Liver (tissue), 9 donors: ENCODE data around the gene SFN. TPM values are rescaled to one million over a fixed set of nuclear protein-coding genes. Genes with fewer than 3 reads are reported as not detected.
A peak's percentile ranks its signal among the peaks of the same experiment; 100 is the strongest.

Experiments
- DNase-seq: peaks from one replicate; pipeline ENCODE4 v3.0.0-alpha.2; 2017; ENCODE audit warnings: low spot score
- H3K27ac ChIP-seq, 2 donors: one replicate each; pipeline ENCODE4 v1.7.0; 2013; ENCODE audit warnings: inconsistent platforms in 2 of 2, low read length in 2 of 2, control low read depth in 1 of 2, low read depth in 1 of 2, mild to moderate bottlenecking in 1 of 2
- H3K27me3 ChIP-seq, 4 donors: one replicate each; pipeline versions ENCODE4 v1.6.1 to v1.7.0; 2013; ENCODE audit warnings: low read length in 3 of 4, inconsistent platforms in 1 of 4, mild to moderate bottlenecking in 1 of 4, moderate library complexity in 1 of 4; ENCODE audit not compliant: control insufficient read depth in 4 of 4, insufficient read depth in 4 of 4
- H3K36me3 ChIP-seq, 4 donors: one replicate each; pipeline versions ENCODE4 v1.6.1 to v1.7.0; 2013; ENCODE audit warnings: low read length in 3 of 4, mild to moderate bottlenecking in 3 of 4, low read depth in 1 of 4, moderate library complexity in 1 of 4; ENCODE audit not compliant: control insufficient read depth in 4 of 4, insufficient read depth in 3 of 4
- H3K4me1 ChIP-seq, 4 donors: one replicate each; pipeline versions ENCODE4 v1.6.1 to v1.7.0; 2013; ENCODE audit warnings: low read length in 3 of 4, mild to moderate bottlenecking in 3 of 4, moderate library complexity in 1 of 4; ENCODE audit not compliant: control insufficient read depth in 4 of 4, insufficient read depth in 4 of 4
- H3K4me3 ChIP-seq, 3 donors: one replicate each; pipeline versions ENCODE4 v1.6.1 to v1.7.0; 2013; ENCODE audit warnings: low read length in 3 of 3, control low read depth in 1 of 3, low read depth in 1 of 3, mild to moderate bottlenecking in 1 of 3
- H3K9ac ChIP-seq, 2 donors: one replicate each; pipeline ENCODE4 v1.7.0; 2013; ENCODE audit warnings: low read length in 2 of 2, mild to moderate bottlenecking in 2 of 2, moderate library complexity in 2 of 2, control low read depth in 1 of 2, low read depth in 1 of 2
- H3K9me3 ChIP-seq, 4 donors: one replicate each; pipeline versions ENCODE4 v1.6.1 to v1.7.0; 2013; ENCODE audit warnings: low read length in 3 of 4; ENCODE audit not compliant: control insufficient read depth in 4 of 4
- FOXA1 ChIP-seq: IDR thresholded peaks from 2 replicates; pipeline ENCODE4 v1.6.1; 2016; ENCODE audit warnings: antibody characterized with exemption
- GABPA ChIP-seq, 2 donors: IDR thresholded peaks in 1 of 2; conservative IDR thresholded peaks in 1 of 2; 2 replicates each; pipeline ENCODE4 v1.6.1; 2016; ENCODE audit warnings: antibody characterized with exemption in 2 of 2, mild to moderate bottlenecking in 1 of 2, moderate library complexity in 1 of 2
- HNF4A ChIP-seq, 2 donors: conservative IDR thresholded peaks; 2 replicates each; pipeline ENCODE4 v1.6.1; 2016; ENCODE audit warnings: antibody characterized with exemption in 2 of 2, mild to moderate bottlenecking in 2 of 2
- JUND ChIP-seq, 2 donors: IDR thresholded peaks; 2 replicates each; pipeline ENCODE4 v1.6.1; 2016; ENCODE audit warnings: antibody characterized with exemption in 2 of 2
- NR2F2 ChIP-seq: IDR thresholded peaks from 2 replicates; pipeline ENCODE4 v1.6.1; 2016; ENCODE audit warnings: antibody characterized with exemption
- RAD21 ChIP-seq, 2 donors: IDR thresholded peaks; 2 replicates each; pipeline ENCODE4 v1.6.1; 2016; ENCODE audit warnings: antibody characterized with exemption in 2 of 2, mild to moderate bottlenecking in 2 of 2
- REST ChIP-seq: IDR thresholded peaks from 2 replicates; pipeline ENCODE4 v1.6.1; 2016; ENCODE audit warnings: antibody characterized with exemption, mild to moderate bottlenecking
- RXRA ChIP-seq, 2 donors: IDR thresholded peaks; 2 replicates each; pipeline ENCODE4 v1.6.1; 2017 to 2018; ENCODE audit warnings: antibody characterized with exemption in 2 of 2, mild to moderate bottlenecking in 1 of 2
- SP1 ChIP-seq: IDR thresholded peaks from 2 replicates; pipeline ENCODE4 v1.6.1; 2018; ENCODE audit warnings: antibody characterized with exemption, mild to moderate bottlenecking
- TAF1 ChIP-seq: conservative IDR thresholded peaks from 2 replicates; pipeline ENCODE4 v1.6.1; 2016; ENCODE audit warnings: antibody characterized with exemption, mild to moderate bottlenecking
- YY1 ChIP-seq: IDR thresholded peaks from 2 replicates; pipeline ENCODE4 v1.6.1; 2016; ENCODE audit warnings: antibody characterized with exemption, mild to moderate bottlenecking
- ZBTB33 ChIP-seq: IDR thresholded peaks from 2 replicates; pipeline ENCODE4 v1.6.1; 2016; ENCODE audit warnings: antibody characterized with exemption
- WGBS: extraction: QIAGEN DNeasy Blood & Tissue Kit; methylation state at CpG from one replicate; pipeline ENCODE4 v1.1.7; 2013; 5-methylcytosine and 5-hydroxymethylcytosine counted together
- polyA plus RNA-seq, 2 donors: library from polyadenylated mRNA; stranded (reverse) in 1 of 2; unstranded in 1 of 2; fragments of 200-250 nt in 1 of 2; fragments of >200 nt in 1 of 2; fragmentation: Nextera tagmentation in 1 of 2; extraction: Ambion mirVana in 1 of 2; gene quantifications; one replicate each; pipeline versions ENCODE4 v1.2.1 to v1.2.3, GENCODE V29; 2013 to 2015
- total RNA-seq, 2 donors: library from RNA; depleted of rRNA; stranded (reverse); fragments of >200 nt; gene quantifications; one replicate each; pipeline ENCODE4 v1.2.3, GENCODE V29; 2014
- TF ChIP-seq, protein P1 (sequence below): IDR thresholded peaks from 2 replicates; pipeline ENCODE4 v1.6.1; 2016; ENCODE audit warnings: antibody characterized with exemption
- TF ChIP-seq, protein P2 (sequence below): fragments of 150-350 bp; IDR thresholded peaks from 2 replicates; pipeline ENCODE4 v1.5.1; 2017; ENCODE audit warnings: improper control_type of control experiment, low read depth, low read length; ENCODE audit not compliant: missing input control
- TF ChIP-seq, protein P3 (sequence below): IDR thresholded peaks from 2 replicates; pipeline ENCODE4 v1.6.1; 2016; ENCODE audit warnings: antibody characterized with exemption
- donor health status: healthy.
- donor health status: healthy.
- donor health status: healthy.
- donor health status: healthy.
- donor health status: healthy.

Gene SFN
- total and polyA plus RNA-seq, 4 donors, result 0.17 to 0.69 TPM; not detected in 2

GRCh38 chr1:26911399-26912146, 48.6 kb downstream of the SFN start:
- H3K4me3 ChIP-seq, result peak overlapping the region; percentile 79 to 86 (median 82)
- no peaks in the 10 kb centered on the region for H3K9me3 ChIP-seq
- H3K27ac ChIP-seq, result peak overlapping the region; percentile 97 to 99
- H3K4me1 ChIP-seq, result peaks cover 3 to 50% (median 32%) of the 10 kb centered on the region in 4 donors
- H3K9ac ChIP-seq, result peak overlapping the region; percentile 92 to 96
- WGBS, result 44% methylated on average over 8 of the region's 8 CpGs
- TF ChIP-seq RXRA (IDR thresholded peaks at IDR 0.05) (peak in 1 of 2 donors; percentile 39), GABPA (IDR thresholded peaks at IDR 0.05 in 1 of 2, conservative IDR thresholded peaks at IDR 0.05 in 1 of 2) (no peak), NR2F2 (no peak)
- TF ChIP-seq, protein P1, sequence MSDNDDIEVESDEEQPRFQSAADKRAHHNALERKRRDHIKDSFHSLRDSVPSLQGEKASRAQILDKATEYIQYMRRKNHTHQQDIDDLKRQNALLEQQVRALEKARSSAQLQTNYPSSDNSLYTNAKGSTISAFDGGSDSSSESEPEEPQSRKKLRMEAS, result no peak
- no peaks in the 10 kb centered on the region for H3K27me3 ChIP-seq
- DNase-seq, result no peak
- H3K36me3 ChIP-seq, result peaks cover 0 to 6% (median under 1%) of the 10 kb centered on the region in 4 donors

GRCh38 chr1:26912147-26912490, 49.2 kb downstream of the SFN start:
- peak overlapping the region; percentile 97 to 99 for H3K27ac ChIP-seq
- peak overlapping the region; percentile 79 to 86 (median 82) for H3K4me3 ChIP-seq
- no peaks in the 10 kb centered on the region for H3K27me3 ChIP-seq
- peaks cover 3 to 50% (median 32%) of the 10 kb centered on the region in 4 donors for H3K4me1 ChIP-seq
- H3K9me3 ChIP-seq, result no peaks in the 10 kb centered on the region
- H3K36me3 ChIP-seq, result peaks cover 0 to 6% (median under 1%) of the 10 kb centered on the region in 4 donors
- DNase-seq, result no peak
- no peak for TF ChIP-seq HNF4A (conservative IDR thresholded peaks at IDR 0.05)
- peak; percentile 14 for TF ChIP-seq TAF1
- H3K9ac ChIP-seq, result peak overlapping the region; percentile 92 to 96
- 27% methylated on average over 2 of the region's 2 CpGs for WGBS

DNA sequence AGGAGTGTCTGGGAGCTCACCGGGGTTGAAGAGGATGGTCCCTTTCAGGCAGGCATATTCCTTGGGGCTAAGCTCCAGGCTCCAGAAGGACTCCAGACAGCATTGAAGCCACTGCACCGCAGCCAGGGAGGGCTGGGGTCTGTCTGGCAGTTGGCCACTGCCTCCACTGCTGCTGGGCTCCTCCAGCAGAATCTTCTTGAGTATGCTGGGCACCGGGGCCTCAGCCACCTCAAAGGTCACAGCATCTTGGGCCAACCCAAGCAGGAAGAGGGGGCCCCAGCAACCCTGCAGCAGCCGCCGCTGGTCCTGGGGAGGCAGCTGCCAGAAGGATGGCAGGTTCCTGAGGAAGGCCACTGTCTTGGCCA, 50.4 kb downstream of the SFN start:
- Histone ChIP-seq H3K4me3 (peak overlapping the region; percentile 79 to 86 (median 82)), H3K4me1 (peaks cover 3 to 50% (median 32%) of the 10 kb centered on the region in 4 donors), H3K27me3 (no peaks in the 10 kb centered on the region), H3K9ac (peak overlapping the region; percentile 92 to 96), H3K27ac (peak overlapping the region; percentile 97 to 99), H3K36me3 (peaks cover 0 to 6% (median under 1%) of the 10 kb centered on the region in 4 donors), H3K9me3 (no peaks in the 10 kb centered on the region)
- no peak for DNase-seq
- no peak for TF ChIP-seq YY1
- no peak for TF ChIP-seq GABPA (IDR thresholded peaks at IDR 0.05 in 1 of 2, conservative IDR thresholded peaks at IDR 0.05 in 1 of 2)
- TF ChIP-seq HNF4A (conservative IDR thresholded peaks at IDR 0.05), result no peak
- TF ChIP-seq, protein P1, result no peak
- TF ChIP-seq JUND (IDR thresholded peaks at IDR 0.05), result no peak
- no peak for TF ChIP-seq FOXA1
- TF ChIP-seq, protein P2, sequence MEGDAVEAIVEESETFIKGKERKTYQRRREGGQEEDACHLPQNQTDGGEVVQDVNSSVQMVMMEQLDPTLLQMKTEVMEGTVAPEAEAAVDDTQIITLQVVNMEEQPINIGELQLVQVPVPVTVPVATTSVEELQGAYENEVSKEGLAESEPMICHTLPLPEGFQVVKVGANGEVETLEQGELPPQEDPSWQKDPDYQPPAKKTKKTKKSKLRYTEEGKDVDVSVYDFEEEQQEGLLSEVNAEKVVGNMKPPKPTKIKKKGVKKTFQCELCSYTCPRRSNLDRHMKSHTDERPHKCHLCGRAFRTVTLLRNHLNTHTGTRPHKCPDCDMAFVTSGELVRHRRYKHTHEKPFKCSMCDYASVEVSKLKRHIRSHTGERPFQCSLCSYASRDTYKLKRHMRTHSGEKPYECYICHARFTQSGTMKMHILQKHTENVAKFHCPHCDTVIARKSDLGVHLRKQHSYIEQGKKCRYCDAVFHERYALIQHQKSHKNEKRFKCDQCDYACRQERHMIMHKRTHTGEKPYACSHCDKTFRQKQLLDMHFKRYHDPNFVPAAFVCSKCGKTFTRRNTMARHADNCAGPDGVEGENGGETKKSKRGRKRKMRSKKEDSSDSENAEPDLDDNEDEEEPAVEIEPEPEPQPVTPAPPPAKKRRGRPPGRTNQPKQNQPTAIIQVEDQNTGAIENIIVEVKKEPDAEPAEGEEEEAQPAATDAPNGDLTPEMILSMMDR, result no peak
- TF ChIP-seq, protein P3, sequence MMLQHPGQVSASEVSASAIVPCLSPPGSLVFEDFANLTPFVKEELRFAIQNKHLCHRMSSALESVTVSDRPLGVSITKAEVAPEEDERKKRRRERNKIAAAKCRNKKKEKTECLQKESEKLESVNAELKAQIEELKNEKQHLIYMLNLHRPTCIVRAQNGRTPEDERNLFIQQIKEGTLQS, result no peak
- no peak for TF ChIP-seq NR2F2
- no peak for TF ChIP-seq SP1
- no peak for TF ChIP-seq ZBTB33
- no peak for TF ChIP-seq RAD21 (IDR thresholded peaks at IDR 0.05)
- TF ChIP-seq REST, result no peak
- WGBS, result 31% methylated on average over 5 of the region's 5 CpGs
